CD4-positive, alpha-beta T cell treated with Interleukin-17A for 1 hour (primary cell): Measurements from ENCODE around the gene ADCY5.
"Not testable (repeated sequence)": the region's sequence is repeated elsewhere in the genome, so short reads cannot be mapped to it uniquely, and the experiment has no call there.

ENCODE experiments used
- DNase-seq: peaks from one replicate; pipeline ENCODE4 v3.0.0-alpha.2; 2020

ADCY5 gene

DNA sequence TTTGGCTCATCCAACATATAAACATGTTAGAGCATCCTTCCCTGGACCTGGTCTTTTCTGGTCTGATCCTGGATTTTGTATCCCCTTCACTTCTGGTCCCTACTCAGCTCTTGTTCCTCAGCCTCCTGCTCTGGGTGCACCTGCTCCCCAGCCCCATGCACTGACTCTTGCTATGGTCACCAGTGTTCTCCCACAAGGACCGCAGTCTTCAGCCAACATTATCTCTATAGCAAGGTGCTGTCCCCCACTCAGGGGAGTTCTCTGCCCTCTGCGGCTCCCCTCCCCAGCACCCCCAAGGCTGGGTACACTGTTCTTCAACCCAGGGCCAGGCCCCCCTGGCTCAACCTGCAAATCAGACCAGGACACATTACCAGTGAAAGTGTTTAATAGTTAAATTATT is 167.0 kb downstream of the ADCY5 start:
- no peak for DNase-seq

GRCh38 chr3:123281406-123281805 is 167.5 kb downstream of the ADCY5 start:
- no peak for DNase-seq

DNA sequence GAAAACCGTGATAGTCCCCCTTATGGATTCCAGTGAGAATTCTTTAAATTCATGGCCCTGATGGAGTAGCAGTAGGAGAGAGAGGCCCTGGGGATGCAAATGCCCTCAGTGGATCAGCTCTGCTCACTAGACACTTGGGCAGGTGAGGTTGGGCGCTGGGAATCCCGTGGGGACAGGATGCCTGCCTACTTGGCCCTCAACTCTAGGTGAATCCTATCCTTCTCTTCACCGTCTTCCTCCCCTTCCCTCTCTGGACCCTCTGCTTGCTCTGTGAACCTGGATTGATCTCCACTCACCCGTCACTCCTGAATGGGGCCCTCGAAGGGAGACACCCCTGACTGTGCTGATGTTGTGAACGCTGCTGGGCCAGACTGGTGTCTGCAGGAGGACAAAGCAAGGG is 169.8 kb downstream of the ADCY5 start:
- no peak for DNase-seq

- DNase-seq: no peak
Measured at GRCh38 chr3:123278446-123278845, 170.4 kb downstream of the ADCY5 start.

- no peak for DNase-seq
Measured at GRCh38 chr3:123277106-123277505, 171.8 kb downstream of the ADCY5 start.

- DNase-seq: no peak
Measured at GRCh38 chr3:123276346-123277006, 172.4 kb downstream of the ADCY5 start.

DNA sequence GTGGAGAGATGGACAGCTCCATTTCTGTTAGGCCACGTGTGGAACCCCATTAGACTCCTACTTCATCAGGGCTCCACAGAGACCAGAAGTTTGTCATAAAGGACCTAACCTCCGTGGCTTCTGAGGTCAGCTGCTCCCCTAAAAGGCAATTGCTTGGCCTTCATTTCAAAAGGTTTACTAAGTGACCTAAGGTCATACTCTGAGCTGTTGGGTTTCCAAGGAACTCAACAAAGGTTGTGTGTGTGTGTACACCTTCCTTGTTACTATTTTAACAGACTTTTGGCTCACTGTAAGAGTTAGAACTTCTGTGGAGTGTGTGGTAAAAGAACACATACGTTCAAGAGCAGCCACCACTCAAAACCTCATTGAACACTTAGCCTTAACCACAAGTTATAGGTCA is 173.2 kb downstream of the ADCY5 start:
- no peak for DNase-seq

DNA sequence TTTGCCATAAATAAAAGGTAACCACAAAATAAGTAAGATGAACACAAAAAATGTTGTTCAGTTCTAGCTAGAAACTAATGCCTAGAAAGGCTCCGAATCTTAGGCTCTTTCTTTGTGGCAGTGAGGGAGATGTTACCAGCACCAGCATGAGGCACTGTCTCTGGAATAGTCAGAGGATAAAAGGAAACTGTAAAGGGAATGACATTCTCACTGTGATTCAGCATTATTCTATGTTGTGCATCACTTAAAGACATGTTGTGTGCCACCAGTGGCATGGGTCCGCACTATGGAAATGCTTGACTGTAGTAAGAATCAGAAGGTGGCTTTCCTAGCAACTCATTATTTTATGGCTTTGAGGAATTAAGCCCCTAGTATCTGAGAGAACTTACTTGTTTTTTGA is 176.3 kb downstream of the ADCY5 start:
- DNase-seq: no peak

DNA sequence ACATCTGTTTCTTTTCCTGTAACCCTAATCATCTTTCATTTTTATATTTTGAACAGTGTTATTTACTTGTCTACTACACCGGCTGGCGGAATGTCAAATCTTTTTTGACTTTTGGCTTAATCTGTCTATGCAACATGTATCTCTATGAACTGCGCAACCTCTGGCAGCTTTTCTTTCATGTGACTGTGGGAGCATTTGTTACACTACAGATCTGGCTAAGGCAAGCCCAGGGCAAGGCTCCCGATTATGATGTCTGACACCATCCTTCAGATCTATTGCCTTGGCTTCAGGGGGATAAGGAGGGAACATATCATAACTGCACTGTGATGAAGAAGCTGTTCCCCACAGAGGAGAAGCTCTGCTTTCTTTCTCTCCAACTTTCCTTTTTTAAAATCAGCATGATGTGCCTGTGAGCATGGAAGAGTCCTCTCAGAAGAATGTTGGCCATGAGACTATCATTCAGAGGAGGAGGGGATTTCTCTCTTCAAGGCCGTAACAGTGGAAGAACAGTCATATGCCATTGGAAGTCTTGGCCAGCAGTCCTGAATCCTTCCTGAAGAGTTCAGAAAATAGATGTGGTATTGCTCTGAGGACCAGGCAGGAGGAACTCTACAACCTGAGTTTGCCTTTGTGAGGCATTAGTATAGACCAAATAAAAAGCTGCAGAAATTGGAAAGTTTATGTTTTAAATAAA is 177.3 kb downstream of the ADCY5 start:
- no peak for DNase-seq

GRCh38 chr3:123270818-123271217 is 178.1 kb downstream of the ADCY5 start:
- no peak for DNase-seq

- DNase-seq: no peak
Measured at GRCh38 chr3:123267821-123268220, 181.1 kb downstream of the ADCY5 start.

DNA sequence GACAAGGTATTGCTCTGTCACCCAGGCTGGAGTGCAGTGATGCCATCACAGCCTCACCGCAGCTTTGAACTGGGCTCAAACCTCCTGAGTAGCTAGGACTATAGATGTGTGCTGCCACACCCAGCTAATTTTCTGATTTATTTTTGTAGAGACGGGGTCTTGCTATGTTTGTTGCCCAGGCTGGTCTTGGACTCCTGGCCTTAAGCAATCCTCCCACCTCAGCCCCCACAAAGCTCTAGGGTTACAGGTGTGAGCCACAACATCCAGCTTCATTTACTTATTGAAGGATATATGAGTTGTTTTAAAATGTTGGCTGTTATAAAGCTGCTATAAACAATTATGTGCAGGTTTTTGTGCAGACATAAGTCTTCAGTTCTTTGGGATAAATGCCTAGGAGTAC is 184.9 kb downstream of the ADCY5 start:
- no peak for DNase-seq

DNA sequence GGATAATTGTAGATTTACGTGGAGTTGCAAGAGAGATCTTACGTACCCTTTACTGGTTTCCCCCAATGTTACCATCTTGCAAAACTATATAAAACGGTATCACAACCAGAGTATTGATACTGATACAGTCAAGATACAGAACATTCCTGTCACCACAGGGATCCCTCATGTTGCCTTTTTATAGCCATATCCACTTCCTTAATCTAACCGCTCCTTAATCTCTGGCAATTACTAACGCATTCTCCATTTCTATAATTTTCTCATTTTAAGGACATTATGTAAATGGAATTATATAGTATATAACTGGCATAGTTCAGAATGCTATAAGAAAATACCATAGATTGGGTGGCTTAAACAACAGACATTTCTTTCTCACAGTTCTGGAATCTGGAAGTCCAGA is 186.0 kb downstream of the ADCY5 start:
- DNase-seq: no peak

GRCh38 chr3:123262226-123262625 is 186.7 kb downstream of the ADCY5 start:
- no peak for DNase-seq

- no peak for DNase-seq
Measured at GRCh38 chr3:123261666-123262065, 187.2 kb downstream of the ADCY5 start.

DNA sequence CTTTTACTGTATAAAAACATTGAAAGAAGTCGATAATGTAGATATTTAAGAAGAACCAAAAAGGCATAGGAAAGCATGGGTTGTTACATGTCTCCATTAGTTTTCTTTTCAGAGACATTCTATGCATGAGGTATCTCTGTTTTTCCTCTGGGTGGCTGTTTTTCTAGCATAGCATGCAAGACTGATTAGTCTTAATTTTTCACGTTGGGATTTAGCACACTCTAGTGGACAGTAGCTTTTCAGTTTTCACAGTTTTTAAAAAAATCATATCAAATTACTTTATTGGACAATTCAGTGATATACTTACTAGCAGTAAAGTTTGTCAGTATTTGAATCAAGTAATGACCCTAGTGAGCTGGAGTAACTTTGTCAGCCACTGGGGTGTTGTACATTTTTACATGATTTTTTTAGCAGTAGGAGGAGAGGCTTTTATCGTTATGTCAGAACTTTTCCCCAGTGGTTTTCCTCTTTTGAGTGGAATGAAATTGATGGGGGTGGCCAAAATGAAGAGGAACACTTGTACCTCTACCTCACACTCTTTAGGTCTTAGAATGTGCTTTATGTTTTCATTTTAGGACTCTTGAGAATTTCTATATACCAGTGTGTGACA is 190.0 kb downstream of the ADCY5 start:
- DNase-seq: peak; percentile 29

DNA sequence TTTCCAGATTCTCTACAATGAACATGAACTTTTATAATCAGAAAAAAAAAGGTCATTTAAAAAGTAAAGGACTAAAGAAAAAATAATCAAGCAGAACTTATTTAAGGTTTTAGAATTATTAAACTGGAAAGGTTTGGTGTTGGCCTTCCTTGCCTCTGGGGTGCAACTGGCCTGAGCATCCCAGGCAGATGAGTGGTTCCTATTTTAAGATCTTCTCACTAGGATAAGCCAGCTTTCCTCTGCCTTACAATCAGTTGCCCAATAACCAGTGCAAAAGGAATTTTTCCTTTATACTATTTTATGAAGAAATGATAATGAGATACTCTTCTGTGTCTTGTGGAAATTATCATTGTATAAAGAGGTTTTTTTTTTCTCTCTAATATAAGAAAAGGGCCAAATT is 190.5 kb downstream of the ADCY5 start:
- no peak for DNase-seq

DNA sequence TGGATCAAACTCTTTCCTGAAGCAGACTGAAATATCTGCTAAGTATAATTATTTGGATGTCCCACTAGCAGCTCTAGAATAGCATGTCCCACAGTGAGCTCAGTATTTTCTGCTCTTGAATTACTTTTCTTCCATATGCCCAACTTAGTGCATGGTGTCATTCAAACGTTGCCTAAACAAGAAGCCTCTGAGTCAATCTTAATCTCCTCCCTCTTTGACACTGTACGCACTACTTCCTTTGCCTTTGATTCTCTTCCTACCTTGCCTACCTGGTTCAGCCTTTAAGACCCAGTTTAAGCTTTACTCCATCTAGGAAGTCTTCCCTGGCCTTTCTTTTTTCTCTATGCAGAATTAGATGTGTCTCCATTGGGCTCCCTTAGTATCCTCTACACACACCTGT is 192.6 kb downstream of the ADCY5 start:
- DNase-seq: no peak

DNA sequence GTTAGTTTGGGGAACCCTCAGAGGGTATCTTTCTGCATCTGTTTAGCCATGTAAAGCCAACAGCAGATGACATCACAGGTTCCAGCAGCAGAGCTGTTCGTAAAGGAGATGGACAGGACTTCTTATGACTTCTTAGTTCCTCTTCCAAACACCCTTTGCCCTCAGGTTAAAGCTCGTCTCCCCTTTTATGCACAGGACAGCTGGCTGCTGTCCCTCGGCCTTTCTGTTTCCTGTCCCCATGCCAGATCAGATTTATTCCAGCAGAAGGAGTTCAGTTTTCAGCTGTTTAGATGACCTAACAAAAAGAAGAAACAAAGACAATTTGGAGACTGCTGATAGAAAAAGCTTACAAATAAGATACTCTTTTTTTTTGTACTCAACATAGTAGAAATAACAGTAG is 202.0 kb downstream of the ADCY5 start:
- DNase-seq: no peak

DNA sequence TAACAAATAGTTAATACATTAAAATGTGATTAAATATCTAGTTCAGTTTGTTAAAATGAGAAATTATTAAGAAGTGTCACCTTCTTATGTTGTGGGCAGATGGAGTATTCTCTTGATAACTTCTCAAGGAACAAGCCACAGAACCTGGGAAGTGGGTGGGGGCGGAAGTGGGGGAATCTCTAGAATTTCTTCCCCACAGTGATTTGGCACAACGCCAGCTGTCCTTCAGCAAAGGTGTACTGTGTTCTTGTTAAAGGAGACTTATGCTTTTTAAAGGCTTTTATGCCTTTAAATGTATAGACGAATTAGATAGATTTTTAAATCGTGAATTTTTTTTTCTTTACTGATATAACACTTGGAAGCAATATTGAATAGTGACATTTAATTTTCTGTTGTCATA is 204.8 kb downstream of the ADCY5 start:
- peak; percentile 13 for DNase-seq

DNA sequence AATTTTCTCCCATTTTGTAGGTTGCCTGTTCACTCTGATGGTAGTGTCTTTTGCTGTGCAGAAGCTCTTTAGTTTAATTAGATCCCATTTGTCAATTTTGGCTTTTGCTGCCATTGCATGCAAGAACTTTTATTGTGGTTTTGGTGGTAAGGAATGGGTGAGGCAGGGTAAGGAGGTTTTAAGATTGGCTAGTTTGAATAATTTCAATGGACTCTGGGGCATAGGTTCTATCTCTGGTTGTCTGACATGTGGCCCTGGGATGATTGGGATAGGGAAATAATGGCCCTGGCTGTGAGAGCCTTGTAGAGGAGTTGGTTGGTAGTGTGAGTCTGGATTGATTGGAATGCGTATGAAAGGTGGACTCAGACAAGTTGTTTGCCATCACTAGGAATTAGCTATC is 209.1 kb downstream of the ADCY5 start:
- DNase-seq: no peak

DNA sequence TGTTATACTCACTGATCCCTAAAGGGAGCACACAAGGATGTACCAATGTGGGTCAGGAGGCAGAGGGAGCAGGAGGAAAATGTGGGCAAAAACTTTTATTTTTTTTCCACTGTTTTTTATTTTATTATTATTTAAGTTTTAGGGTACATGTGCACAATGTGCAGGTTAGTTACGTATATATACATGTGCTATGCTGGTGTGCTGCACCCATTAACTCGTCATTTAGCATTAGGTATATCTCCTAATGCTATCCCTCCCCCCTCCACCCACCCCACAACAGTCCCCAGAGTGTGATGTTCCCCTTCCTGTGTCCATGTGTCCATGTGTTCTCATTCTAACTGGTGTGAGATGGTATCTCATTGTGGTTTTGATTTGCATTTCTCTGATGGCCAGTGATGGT is 209.7 kb downstream of the ADCY5 start:
- not testable (repeated sequence) for DNase-seq

DNA sequence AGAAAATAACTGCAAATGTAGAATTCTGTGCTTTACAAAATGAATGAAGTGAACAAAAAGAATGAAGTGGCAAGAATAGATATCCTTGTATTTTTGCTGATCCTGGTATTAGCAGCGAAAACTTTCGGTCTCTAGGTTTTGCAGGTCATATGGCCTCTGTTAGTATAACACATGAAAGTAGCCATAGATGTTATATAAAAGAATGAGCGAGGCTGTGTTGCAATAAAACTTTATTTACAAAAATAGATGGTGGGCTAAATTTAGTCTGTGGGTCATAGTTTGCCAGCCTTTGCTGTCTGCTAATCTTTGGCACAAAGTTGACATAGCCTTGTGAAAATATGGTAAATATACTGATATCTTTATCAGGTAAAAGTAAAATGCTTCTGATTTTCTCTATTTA is 212.0 kb downstream of the ADCY5 start:
- no peak for DNase-seq
